ENCODE data around the gene RHBDD1.

GRCh38 chr2:226829721-226830631 lies 5.9 kb upstream of the RHBDD1 start:
- TF ChIP-seq POLR2A (IDR thresholded peaks at IDR 0.05) = no peak
- TF ChIP-seq, protein P1, sequence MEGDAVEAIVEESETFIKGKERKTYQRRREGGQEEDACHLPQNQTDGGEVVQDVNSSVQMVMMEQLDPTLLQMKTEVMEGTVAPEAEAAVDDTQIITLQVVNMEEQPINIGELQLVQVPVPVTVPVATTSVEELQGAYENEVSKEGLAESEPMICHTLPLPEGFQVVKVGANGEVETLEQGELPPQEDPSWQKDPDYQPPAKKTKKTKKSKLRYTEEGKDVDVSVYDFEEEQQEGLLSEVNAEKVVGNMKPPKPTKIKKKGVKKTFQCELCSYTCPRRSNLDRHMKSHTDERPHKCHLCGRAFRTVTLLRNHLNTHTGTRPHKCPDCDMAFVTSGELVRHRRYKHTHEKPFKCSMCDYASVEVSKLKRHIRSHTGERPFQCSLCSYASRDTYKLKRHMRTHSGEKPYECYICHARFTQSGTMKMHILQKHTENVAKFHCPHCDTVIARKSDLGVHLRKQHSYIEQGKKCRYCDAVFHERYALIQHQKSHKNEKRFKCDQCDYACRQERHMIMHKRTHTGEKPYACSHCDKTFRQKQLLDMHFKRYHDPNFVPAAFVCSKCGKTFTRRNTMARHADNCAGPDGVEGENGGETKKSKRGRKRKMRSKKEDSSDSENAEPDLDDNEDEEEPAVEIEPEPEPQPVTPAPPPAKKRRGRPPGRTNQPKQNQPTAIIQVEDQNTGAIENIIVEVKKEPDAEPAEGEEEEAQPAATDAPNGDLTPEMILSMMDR (IDR thresholded peaks at IDR 0.05) = no peak
